Skeletal muscle tissue (tissue), 4 donors: Measurements from ENCODE around the gene NT5C. TPM values are rescaled to one million over a fixed set of nuclear protein-coding genes. Genes with fewer than 3 reads are reported as not detected.
"Not testable (repeated sequence)": the region's sequence is repeated elsewhere in the genome, so short reads cannot be mapped to it uniquely, and the experiment has no call there.

Experiments used
- H3K27ac ChIP-seq: one replicate; pipeline ENCODE4 v1.7.0; 2013; ENCODE audit warnings: mild to moderate bottlenecking, low read depth, low read length, inconsistent platforms
- H3K27me3 ChIP-seq, 3 donors: one replicate each; pipeline ENCODE4 v1.7.0; 2013; ENCODE audit warnings: low read length in 3 of 3; ENCODE audit not compliant: control insufficient read depth in 3 of 3, insufficient read depth in 3 of 3
- H3K36me3 ChIP-seq, 3 donors: one replicate each; pipeline ENCODE4 v1.7.0; 2013; ENCODE audit warnings: low read length in 3 of 3; ENCODE audit not compliant: control insufficient read depth in 3 of 3, insufficient read depth in 3 of 3
- H3K4me1 ChIP-seq, 3 donors: one replicate each; pipeline ENCODE4 v1.7.0; 2013; ENCODE audit warnings: low read length in 3 of 3, mild to moderate bottlenecking in 3 of 3; ENCODE audit not compliant: control insufficient read depth in 3 of 3, insufficient read depth in 3 of 3
- H3K4me3 ChIP-seq, 3 donors: one replicate each; pipeline ENCODE4 v1.7.0; 2013; ENCODE audit warnings: low read length in 3 of 3
- H3K9ac ChIP-seq, 3 donors: one replicate each; pipeline ENCODE4 v1.7.0; 2013; ENCODE audit warnings: low read length in 3 of 3, mild to moderate bottlenecking in 3 of 3, moderate library complexity in 2 of 3, low read depth in 1 of 3
- H3K9me3 ChIP-seq, 3 donors: one replicate each; pipeline ENCODE4 v1.7.0; 2013; ENCODE audit warnings: low read length in 3 of 3; ENCODE audit not compliant: control insufficient read depth in 3 of 3
- total RNA-seq: library from RNA; depleted of rRNA; stranded (reverse); fragments of >200 nt; gene quantifications from one replicate; pipeline ENCODE4 v1.2.3, GENCODE V29; 2014
- donor health status: Osteomylitis.

Gene NT5C
- total RNA-seq, 1 donor from 2014 or later: 32.9 TPM

DNA sequence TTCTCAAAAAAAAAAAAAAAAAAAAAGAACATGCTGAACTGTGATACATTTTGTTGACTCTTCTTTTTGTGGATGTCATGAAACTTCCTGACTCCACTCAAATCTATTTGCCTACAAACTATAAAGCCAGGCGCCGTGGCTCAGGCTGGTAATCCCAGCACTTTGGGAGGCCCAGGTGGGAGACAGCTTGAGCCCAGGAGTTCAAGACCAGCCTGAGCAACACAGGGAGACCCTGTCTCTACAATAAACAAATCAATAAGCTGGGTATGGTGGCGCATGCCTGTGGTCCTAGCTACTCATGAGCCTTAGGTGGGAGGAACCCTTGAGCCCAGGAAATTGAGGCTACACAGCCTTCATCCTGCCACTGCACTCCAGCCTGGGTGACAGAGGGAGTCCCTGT lies 1.5 kb upstream of the NT5C start:
- Histone ChIP-seq H3K36me3 (peaks cover 3 to 11% (median 6%) of the 10 kb centered on the region in 3 donors), H3K27ac (no peak overlapping the region), H3K9me3 (no peaks in the 10 kb centered on the region), H3K4me3 (no peak overlapping the region), H3K27me3 (no peaks in the 10 kb centered on the region), H3K9ac (no peak overlapping the region), H3K4me1 (peaks cover 0 to 13% (median 10%) of the 10 kb centered on the region in 3 donors)

- H3K27me3 ChIP-seq, H3K9me3 ChIP-seq: not testable (repeated sequence)
- Histone ChIP-seq H3K4me1 (peaks cover 0 to 13% (median 10%) of the 10 kb centered on the region in 3 donors), H3K4me3 (peak overlapping the region; percentile 73 to 85 (median 84)), H3K27ac (peak overlapping the region; percentile 73), H3K36me3 (peaks cover 3 to 11% (median 6%) of the 10 kb centered on the region in 3 donors), H3K9ac (peak overlapping the region; percentile 82 to 92 (median 91))
Observed at GRCh38 chr17:75132018-75133000, 767 bp upstream of the NT5C start.

DNA sequence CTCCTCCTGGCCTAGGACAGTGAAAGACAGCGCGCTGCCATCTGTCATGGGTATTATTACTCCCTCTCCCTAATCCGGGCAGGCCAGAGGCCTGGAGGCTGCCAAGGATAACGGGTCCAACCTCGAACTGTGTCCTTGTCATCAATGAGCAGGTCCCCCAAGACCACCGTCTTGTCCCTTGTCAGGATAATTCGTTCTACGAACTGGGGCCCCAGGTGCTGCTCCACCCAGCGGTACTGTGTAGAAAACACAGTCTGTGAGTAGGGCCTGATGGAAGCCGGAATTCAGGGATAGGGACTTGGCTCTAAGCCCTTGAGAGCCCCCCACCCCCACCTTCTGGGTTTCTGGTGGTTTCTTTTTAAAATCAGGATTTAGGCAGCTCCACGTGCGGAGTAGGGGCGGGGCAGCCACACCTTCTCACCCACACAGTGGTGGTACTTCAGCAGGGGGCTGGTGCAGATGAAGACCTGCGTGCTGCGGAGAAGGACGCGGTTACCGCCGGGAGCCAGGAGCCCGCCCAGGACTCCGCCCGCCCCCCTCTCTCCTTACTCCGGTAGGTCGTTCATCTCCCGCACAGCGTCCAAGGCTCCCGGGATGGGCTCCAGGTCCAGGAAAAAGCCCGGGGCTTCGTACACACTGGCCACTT lies 787 bp downstream of the NT5C start:
- Histone ChIP-seq H3K27me3 (no peaks in the 10 kb centered on the region), H3K4me3 (peak overlapping the region; percentile 73 to 85 (median 84)), H3K4me1 (peaks cover 0 to 13% (median 10%) of the 10 kb centered on the region in 3 donors), H3K36me3 (peaks cover 3 to 8% (median 6%) of the 10 kb centered on the region in 3 donors), H3K27ac (peak overlapping the region; percentile 73), H3K9ac (peak overlapping the region; percentile 82 to 92 (median 91)), H3K9me3 (no peaks in the 10 kb centered on the region)

DNA sequence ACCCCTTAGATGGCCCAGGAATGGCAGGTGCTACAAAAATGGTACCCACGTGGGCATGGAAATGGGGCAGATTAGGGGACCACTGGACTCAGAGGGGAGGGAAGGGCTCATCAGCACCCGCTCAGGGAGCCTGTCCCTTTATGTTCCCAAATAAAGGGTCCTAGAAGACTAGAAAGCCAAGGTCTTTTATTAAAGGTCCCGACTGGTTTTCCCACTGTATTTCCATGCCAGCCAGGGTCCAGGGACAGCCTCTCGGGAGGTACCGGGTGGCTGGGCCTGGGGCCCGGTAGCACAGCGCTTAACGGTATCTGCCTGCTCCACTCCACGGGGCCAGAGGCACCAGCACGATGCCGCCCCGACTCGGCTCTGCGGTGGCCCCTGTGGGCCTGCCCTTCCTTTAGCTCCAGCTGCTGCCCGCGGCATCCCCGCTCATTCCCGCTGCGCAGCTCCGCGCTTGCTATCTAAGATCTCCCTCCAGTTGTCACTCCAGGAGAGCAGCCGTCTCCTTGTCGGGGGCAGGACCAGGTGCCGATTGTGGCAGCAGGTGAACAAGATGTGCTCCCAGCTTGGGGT lies 1.4 kb downstream of the NT5C start:
- no peaks in the 10 kb centered on the region for H3K27me3 ChIP-seq
- H3K4me1 ChIP-seq: peaks cover 0 to 13% (median 10%) of the 10 kb centered on the region in 3 donors
- H3K9ac ChIP-seq: peak overlapping the region in 2 of 3 donors; percentile 5 to 92
- peaks cover 3 to 6% (median 4%) of the 10 kb centered on the region in 3 donors for H3K36me3 ChIP-seq
- peak overlapping the region in 1 of 3 donors; percentile 85 for H3K4me3 ChIP-seq
- H3K27ac ChIP-seq: no peak overlapping the region
- no peaks in the 10 kb centered on the region for H3K9me3 ChIP-seq

DNA sequence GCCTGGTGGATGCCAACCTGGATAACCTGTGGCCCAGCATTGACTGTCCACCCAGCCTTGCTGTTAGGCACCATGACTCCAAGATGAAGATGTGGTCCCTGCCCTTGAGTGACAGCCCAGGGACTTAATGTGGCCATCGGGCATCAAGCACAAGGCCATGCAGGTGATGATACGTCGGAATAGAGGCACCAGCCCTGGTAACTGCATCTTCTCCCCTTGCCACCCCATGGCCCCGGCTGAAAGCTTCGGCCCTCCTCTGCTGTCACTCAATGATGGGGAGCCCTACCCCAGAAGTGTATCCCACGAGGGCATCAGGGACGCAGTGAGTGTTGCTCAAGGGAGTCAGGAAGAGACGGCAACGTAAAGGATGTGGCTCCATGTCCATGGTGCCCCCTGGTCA lies 2.0 kb downstream of the NT5C start:
- no peaks in the 10 kb centered on the region for H3K9me3 ChIP-seq
- H3K9ac ChIP-seq: no peak overlapping the region
- H3K27ac ChIP-seq: no peak overlapping the region
- no peak overlapping the region for H3K4me3 ChIP-seq
- peaks cover 0 to 19% (median 10%) of the 10 kb centered on the region in 3 donors for H3K4me1 ChIP-seq
- peaks cover 3 to 6% (median 4%) of the 10 kb centered on the region in 3 donors for H3K36me3 ChIP-seq
- no peaks in the 10 kb centered on the region for H3K27me3 ChIP-seq

DNA sequence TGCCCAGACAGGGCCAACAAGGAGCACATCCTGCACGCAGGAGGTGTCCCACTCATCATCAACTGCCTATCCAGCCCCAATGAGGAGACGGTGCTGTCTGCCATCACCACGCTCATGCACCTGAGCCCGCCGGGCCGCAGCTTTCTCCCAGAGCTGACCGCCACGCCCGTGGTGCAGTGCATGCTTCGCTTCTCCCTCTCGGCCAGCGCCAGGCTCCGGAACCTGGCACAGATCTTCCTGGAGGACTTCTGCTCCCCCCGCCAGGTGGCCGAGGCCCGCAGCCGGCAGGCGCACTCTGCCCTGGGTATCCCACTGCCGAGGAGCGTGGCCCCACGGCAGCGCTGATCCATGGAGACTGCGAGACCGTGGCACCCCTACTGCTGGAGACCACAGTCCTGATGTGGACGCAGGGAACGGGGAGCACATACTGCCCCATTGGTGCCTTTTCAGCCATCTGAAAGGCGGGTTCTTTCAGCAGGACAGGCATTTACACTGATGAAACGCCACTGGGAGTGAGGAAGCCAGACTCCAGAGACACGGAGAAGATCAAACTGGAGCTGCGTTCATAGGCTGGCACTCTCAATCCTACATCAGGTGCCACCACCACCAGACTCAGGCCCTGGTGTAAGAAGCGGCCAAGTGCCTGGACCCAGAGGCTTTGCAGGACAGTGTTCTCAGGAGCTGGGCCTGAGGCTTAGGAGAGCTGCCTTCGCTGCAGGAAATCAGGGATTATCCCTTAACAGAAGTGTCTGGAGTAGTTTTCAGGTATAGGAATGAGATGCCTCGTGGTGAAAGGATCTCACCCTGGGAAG lies 2.6 kb downstream of the NT5C start:
- H3K9me3 ChIP-seq: no peaks in the 10 kb centered on the region
- no peak overlapping the region for H3K27ac ChIP-seq
- H3K27me3 ChIP-seq: no peaks in the 10 kb centered on the region
- peaks cover 3 to 6% (median 4%) of the 10 kb centered on the region in 3 donors for H3K36me3 ChIP-seq
- no peak overlapping the region for H3K9ac ChIP-seq
- H3K4me1 ChIP-seq: peaks cover 4 to 26% (median 15%) of the 10 kb centered on the region in 3 donors
- no peak overlapping the region for H3K4me3 ChIP-seq

DNA sequence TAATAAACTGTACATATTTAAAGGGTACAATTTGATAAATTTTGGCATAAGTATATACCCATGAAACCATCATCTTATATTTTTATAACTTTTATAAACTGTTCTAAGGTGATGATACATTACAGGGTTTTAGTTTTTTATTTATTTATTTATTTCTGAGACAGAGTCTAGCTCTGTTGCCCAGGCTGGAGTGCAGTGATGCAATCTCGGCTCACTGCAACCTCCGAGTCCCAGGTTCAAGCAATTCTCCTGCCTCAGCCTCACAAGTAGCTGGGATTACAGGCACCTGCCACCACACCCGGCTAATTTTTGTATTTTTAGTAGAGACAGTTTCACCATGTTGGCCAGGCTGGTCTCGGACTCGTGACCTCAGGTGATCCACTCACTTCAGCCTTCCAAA lies 3.6 kb downstream of the NT5C start:
- H3K9me3 ChIP-seq, H3K9ac ChIP-seq, H3K27ac ChIP-seq: not testable (repeated sequence)

GRCh38 chr17:75126954-75127353 lies 4.6 kb downstream of the NT5C start:
- Histone ChIP-seq H3K36me3 (peaks cover 3 to 6% (median 4%) of the 10 kb centered on the region in 3 donors), H3K4me1 (peaks cover 4 to 23% (median 15%) of the 10 kb centered on the region in 3 donors), H3K9me3 (no peaks in the 10 kb centered on the region), H3K27ac (no peak overlapping the region), H3K4me3 (no peak overlapping the region), H3K27me3 (no peaks in the 10 kb centered on the region), H3K9ac (no peak overlapping the region)

More for the DNA sequence above, 3.6 kb downstream of the NT5C start:
- not testable (repeated sequence) for H3K36me3 ChIP-seq, H3K27me3 ChIP-seq, H3K4me3 ChIP-seq
- H3K4me1 ChIP-seq: peaks cover 4 to 27% (median 15%) of the 10 kb centered on the region in 3 donors

GRCh38 chr17:75125984-75126383 lies 5.6 kb downstream of the NT5C start:
- Histone ChIP-seq H3K4me1 (peaks cover 4 to 19% (median 12%) of the 10 kb centered on the region in 3 donors), H3K36me3 (peaks cover 3 to 6% (median 5%) of the 10 kb centered on the region in 3 donors), H3K9ac (no peak overlapping the region), H3K9me3 (no peaks in the 10 kb centered on the region), H3K27me3 (no peaks in the 10 kb centered on the region), H3K27ac (no peak overlapping the region), H3K4me3 (no peak overlapping the region)
